B cell (primary cell): ENCODE data around the gene TXNDC11.

Source experiments
- EZH2 ChIP-seq: IDR thresholded peaks from 2 replicates; pipeline ENCODE4 v1.6.1; 2012; ENCODE audit warnings: borderline replicate concordance, low read depth, mild to moderate bottlenecking, moderate library complexity, low read length; ENCODE audit not compliant: insufficient read depth, poor library complexity, severe bottlenecking
- TF ChIP-seq, protein P1 (sequence below): fragments of 200-600 bp; IDR thresholded peaks from one replicate; pipeline ENCODE4 v1.8.0; 2022; ENCODE audit warnings: antibody characterized with exemption, mild to moderate bottlenecking

GRCh38 chr16:11686713-11687380, 55.8 kb downstream of the TXNDC11 start:
- TF ChIP-seq, protein P1, sequence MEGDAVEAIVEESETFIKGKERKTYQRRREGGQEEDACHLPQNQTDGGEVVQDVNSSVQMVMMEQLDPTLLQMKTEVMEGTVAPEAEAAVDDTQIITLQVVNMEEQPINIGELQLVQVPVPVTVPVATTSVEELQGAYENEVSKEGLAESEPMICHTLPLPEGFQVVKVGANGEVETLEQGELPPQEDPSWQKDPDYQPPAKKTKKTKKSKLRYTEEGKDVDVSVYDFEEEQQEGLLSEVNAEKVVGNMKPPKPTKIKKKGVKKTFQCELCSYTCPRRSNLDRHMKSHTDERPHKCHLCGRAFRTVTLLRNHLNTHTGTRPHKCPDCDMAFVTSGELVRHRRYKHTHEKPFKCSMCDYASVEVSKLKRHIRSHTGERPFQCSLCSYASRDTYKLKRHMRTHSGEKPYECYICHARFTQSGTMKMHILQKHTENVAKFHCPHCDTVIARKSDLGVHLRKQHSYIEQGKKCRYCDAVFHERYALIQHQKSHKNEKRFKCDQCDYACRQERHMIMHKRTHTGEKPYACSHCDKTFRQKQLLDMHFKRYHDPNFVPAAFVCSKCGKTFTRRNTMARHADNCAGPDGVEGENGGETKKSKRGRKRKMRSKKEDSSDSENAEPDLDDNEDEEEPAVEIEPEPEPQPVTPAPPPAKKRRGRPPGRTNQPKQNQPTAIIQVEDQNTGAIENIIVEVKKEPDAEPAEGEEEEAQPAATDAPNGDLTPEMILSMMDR, result no peak
- TF ChIP-seq EZH2, result no peak
